ENCODE data around the gene MROH9. TPM values are rescaled to one million over a fixed set of nuclear protein-coding genes. Genes with fewer than 3 reads are reported as not detected.

The MROH9 gene
- total RNA-seq, 2 donors from 2014 or later = not detected

- no peak overlapping the region for H3K27ac Mint-ChIP-seq
- H3K36me3 Mint-ChIP-seq (ENCODE audit: low read depth) = no peaks in the 10 kb centered on the region
- H3K4me1 Mint-ChIP-seq = no peaks in the 10 kb centered on the region
- no peak for ATAC-seq
- H3K4me3 Mint-ChIP-seq = no peak overlapping the region
- no peaks in the 10 kb centered on the region for H3K9me3 ChIP-seq (ENCODE audit: control insufficient read depth, low read length, poor library complexity, severe bottlenecking)
- no peak for DNase-seq
- H3K27me3 Mint-ChIP-seq = no peaks in the 10 kb centered on the region
Observed at GRCh38 chr1:170987424-170987823, 52.1 kb downstream of the MROH9 start.

GRCh38 chr1:170993151-170993550, 57.8 kb downstream of the MROH9 start:
- DNase-seq (no peak), ATAC-seq (no peak)
- H3K27me3 Mint-ChIP-seq = no peaks in the 10 kb centered on the region
- H3K4me1 Mint-ChIP-seq = no peaks in the 10 kb centered on the region
- H3K36me3 Mint-ChIP-seq (ENCODE audit: low read depth) = no peaks in the 10 kb centered on the region
- no peaks in the 10 kb centered on the region for H3K9me3 ChIP-seq (ENCODE audit: control insufficient read depth, low read length, poor library complexity, severe bottlenecking)
- H3K4me3 Mint-ChIP-seq = no peak overlapping the region
- H3K27ac Mint-ChIP-seq = no peak overlapping the region

- no peak overlapping the region for H3K4me3 Mint-ChIP-seq
- H3K27ac Mint-ChIP-seq = no peak overlapping the region
- DNase-seq (no peak), ATAC-seq (no peak)
- H3K36me3 Mint-ChIP-seq (ENCODE audit: low read depth) = no peaks in the 10 kb centered on the region
- no peaks in the 10 kb centered on the region for H3K27me3 Mint-ChIP-seq
- H3K9me3 ChIP-seq (ENCODE audit: control insufficient read depth, low read length, poor library complexity, severe bottlenecking) = no peaks in the 10 kb centered on the region
- no peaks in the 10 kb centered on the region for H3K4me1 Mint-ChIP-seq
Observed at GRCh38 chr1:170993717-170994116, 58.4 kb downstream of the MROH9 start.

GRCh38 chr1:171014880-171015279, 79.5 kb downstream of the MROH9 start:
- no peaks in the 10 kb centered on the region for H3K4me1 Mint-ChIP-seq
- DNase-seq (no peak), ATAC-seq (no peak)
- no peak overlapping the region for H3K4me3 Mint-ChIP-seq
- no peak overlapping the region for H3K27ac Mint-ChIP-seq
- peaks cover 22% of the 10 kb centered on the region for H3K27me3 Mint-ChIP-seq
- no peaks in the 10 kb centered on the region for H3K9me3 ChIP-seq (ENCODE audit: control insufficient read depth, low read length, poor library complexity, severe bottlenecking)
- H3K36me3 Mint-ChIP-seq (ENCODE audit: low read depth) = no peaks in the 10 kb centered on the region

GRCh38 chr1:171017426-171017825, 82.1 kb downstream of the MROH9 start:
- H3K4me1 Mint-ChIP-seq = no peaks in the 10 kb centered on the region
- DNase-seq = no peak

GRCh38 chr1:171019971-171020370, 84.6 kb downstream of the MROH9 start:
- Mint-ChIP-seq H3K27ac (no peak overlapping the region), H3K36me3 (ENCODE audit: low read depth) (no peaks in the 10 kb centered on the region)

More at GRCh38 chr1:171017426-171017825, 82.1 kb downstream of the MROH9 start:
- peaks cover 22% of the 10 kb centered on the region for H3K27me3 Mint-ChIP-seq
- no peak overlapping the region for H3K4me3 Mint-ChIP-seq
- H3K36me3 Mint-ChIP-seq (ENCODE audit: low read depth) = no peaks in the 10 kb centered on the region
- no peak for ATAC-seq
- no peak overlapping the region for H3K27ac Mint-ChIP-seq
- H3K9me3 ChIP-seq (ENCODE audit: control insufficient read depth, low read length, poor library complexity, severe bottlenecking) = no peaks in the 10 kb centered on the region

GRCh38 chr1:171032822-171033702, 97.7 kb downstream of the MROH9 start:
- H3K9me3 ChIP-seq (ENCODE audit: control insufficient read depth, low read length, poor library complexity, severe bottlenecking) = no peaks in the 10 kb centered on the region
- no peak for DNase-seq
- H3K36me3 Mint-ChIP-seq (ENCODE audit: low read depth) = no peaks in the 10 kb centered on the region
- no peaks in the 10 kb centered on the region for H3K4me1 Mint-ChIP-seq
- ATAC-seq = no peak
- peaks cover 4% of the 10 kb centered on the region for H3K27me3 Mint-ChIP-seq
- H3K4me3 Mint-ChIP-seq = no peak overlapping the region
- H3K27ac Mint-ChIP-seq = no peak overlapping the region

More at GRCh38 chr1:171019971-171020370, 84.6 kb downstream of the MROH9 start:
- DNase-seq (no peak), ATAC-seq (no peak)
- Mint-ChIP-seq H3K27me3 (peaks cover 10% of the 10 kb centered on the region), H3K4me1 (no peaks in the 10 kb centered on the region), H3K4me3 (no peak overlapping the region)
- no peaks in the 10 kb centered on the region for H3K9me3 ChIP-seq (ENCODE audit: control insufficient read depth, low read length, poor library complexity, severe bottlenecking)

- H3K27ac Mint-ChIP-seq = no peak overlapping the region
- no peaks in the 10 kb centered on the region for H3K36me3 Mint-ChIP-seq (ENCODE audit: low read depth)
- no peaks in the 10 kb centered on the region for H3K4me1 Mint-ChIP-seq
- H3K4me3 Mint-ChIP-seq = no peak overlapping the region
- DNase-seq (no peak), ATAC-seq (no peak)
- H3K9me3 ChIP-seq (ENCODE audit: control insufficient read depth, low read length, poor library complexity, severe bottlenecking) = no peaks in the 10 kb centered on the region
- H3K27me3 Mint-ChIP-seq = peaks cover 4% of the 10 kb centered on the region
Observed at GRCh38 chr1:171037626-171038025, 102.3 kb downstream of the MROH9 start.

- no peak for ATAC-seq
- Mint-ChIP-seq H3K27ac (no peak overlapping the region), H3K27me3 (peaks cover 4% of the 10 kb centered on the region), H3K4me3 (no peak overlapping the region), H3K4me1 (no peaks in the 10 kb centered on the region), H3K36me3 (ENCODE audit: low read depth) (no peaks in the 10 kb centered on the region)
- no peaks in the 10 kb centered on the region for H3K9me3 ChIP-seq (ENCODE audit: control insufficient read depth, low read length, poor library complexity, severe bottlenecking)
- DNase-seq = no peak
Observed at GRCh38 chr1:171038284-171038683, 103.0 kb downstream of the MROH9 start.

GRCh38 chr1:171048014-171048413, 112.7 kb downstream of the MROH9 start:
- Mint-ChIP-seq H3K4me3 (no peak overlapping the region), H3K4me1 (no peaks in the 10 kb centered on the region), H3K36me3 (ENCODE audit: low read depth) (no peaks in the 10 kb centered on the region), H3K27me3 (no peaks in the 10 kb centered on the region), H3K27ac (no peak overlapping the region)
- DNase-seq = no peak
- H3K9me3 ChIP-seq (ENCODE audit: control insufficient read depth, low read length, poor library complexity, severe bottlenecking) = no peaks in the 10 kb centered on the region
- ATAC-seq = no peak

- DNase-seq (no peak), ATAC-seq (no peak)
- no peaks in the 10 kb centered on the region for H3K4me1 Mint-ChIP-seq
- no peaks in the 10 kb centered on the region for H3K27me3 Mint-ChIP-seq
- H3K4me3 Mint-ChIP-seq = no peak overlapping the region
- no peaks in the 10 kb centered on the region for H3K36me3 Mint-ChIP-seq (ENCODE audit: low read depth)
- no peaks in the 10 kb centered on the region for H3K9me3 ChIP-seq (ENCODE audit: control insufficient read depth, low read length, poor library complexity, severe bottlenecking)
- H3K27ac Mint-ChIP-seq = no peak overlapping the region
Observed at GRCh38 chr1:171052977-171053376, 117.6 kb downstream of the MROH9 start.

- no peak for ATAC-seq
- Mint-ChIP-seq H3K36me3 (ENCODE audit: low read depth) (no peaks in the 10 kb centered on the region), H3K4me3 (no peak overlapping the region), H3K27me3 (no peaks in the 10 kb centered on the region), H3K27ac (no peak overlapping the region), H3K4me1 (no peaks in the 10 kb centered on the region)
- DNase-seq = no peak
- H3K9me3 ChIP-seq (ENCODE audit: control insufficient read depth, low read length, poor library complexity, severe bottlenecking) = no peaks in the 10 kb centered on the region
Observed at GRCh38 chr1:171055966-171056643, 120.8 kb downstream of the MROH9 start.

GRCh38 chr1:171061425-171062143, 126.2 kb downstream of the MROH9 start:
- ATAC-seq (no peak), DNase-seq (no peak)
- no peaks in the 10 kb centered on the region for H3K27me3 Mint-ChIP-seq
- no peaks in the 10 kb centered on the region for H3K36me3 Mint-ChIP-seq (ENCODE audit: low read depth)
- no peaks in the 10 kb centered on the region for H3K4me1 Mint-ChIP-seq
- H3K9me3 ChIP-seq (ENCODE audit: control insufficient read depth, low read length, poor library complexity, severe bottlenecking) = no peaks in the 10 kb centered on the region
- no peak overlapping the region for H3K27ac Mint-ChIP-seq
- no peak overlapping the region for H3K4me3 Mint-ChIP-seq

Measured in T-helper 17 cell (primary cell).